NCI-H2227 (cell line): Measurements from ENCODE around the gene GAA.

Experiments
- DNase-seq: peaks from one replicate; lab custom pipeline; 2025; ENCODE audit not compliant: unreplicated experiment; lab: John Stamatoyannopoulos, UW

The GAA gene

DNA sequence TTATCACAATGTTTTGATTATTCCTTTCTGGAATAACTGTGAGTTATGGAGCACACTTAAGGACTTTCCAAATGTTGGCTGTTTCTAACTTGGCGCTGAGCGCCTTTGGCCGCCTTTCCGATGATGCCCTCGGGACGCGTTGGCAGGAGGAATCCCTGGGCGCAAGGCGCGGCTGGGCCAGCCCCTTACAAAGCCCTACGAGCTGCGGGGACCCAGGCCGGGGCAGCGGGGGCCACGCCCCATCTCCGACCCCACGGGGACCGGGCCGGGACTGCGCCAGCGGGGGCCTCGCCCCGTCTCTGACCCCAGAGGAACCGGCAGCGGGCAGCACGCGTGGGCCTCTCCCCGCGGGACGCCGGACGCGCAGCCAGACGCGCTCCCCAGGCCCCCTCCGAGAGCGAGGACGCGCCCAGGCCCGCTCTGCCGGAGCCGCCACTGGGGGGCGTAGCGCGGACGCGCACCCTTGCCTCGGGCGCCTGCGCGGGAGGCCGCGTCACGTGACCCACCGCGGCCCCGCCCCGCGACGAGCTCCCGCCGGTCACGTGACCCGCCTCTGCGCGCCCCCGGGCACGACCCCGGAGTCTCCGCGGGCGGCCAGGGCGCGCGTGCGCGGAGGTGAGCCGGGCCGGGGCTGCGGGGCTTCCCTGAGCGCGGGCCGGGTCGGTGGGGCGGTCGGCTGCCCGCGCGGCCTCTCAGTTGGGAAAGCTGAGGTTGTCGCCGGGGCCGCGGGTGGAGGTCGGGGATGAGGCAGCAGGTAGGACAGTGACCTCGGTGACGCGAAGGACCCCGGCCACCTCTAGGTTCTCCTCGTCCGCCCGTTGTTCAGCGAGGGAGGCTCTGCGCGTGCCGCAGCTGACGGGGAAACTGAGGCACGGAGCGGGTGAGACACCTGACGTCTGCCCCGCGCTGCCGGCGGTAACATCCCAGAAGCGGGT is at the start of gene GAA:
Gene GAA (plus strand): TSS at position 571 of the 935 bp plus-strand sequence. CDS start 3,006 bp downstream, outside the sequence.
- peak; percentile 97 for DNase-seq

DNA sequence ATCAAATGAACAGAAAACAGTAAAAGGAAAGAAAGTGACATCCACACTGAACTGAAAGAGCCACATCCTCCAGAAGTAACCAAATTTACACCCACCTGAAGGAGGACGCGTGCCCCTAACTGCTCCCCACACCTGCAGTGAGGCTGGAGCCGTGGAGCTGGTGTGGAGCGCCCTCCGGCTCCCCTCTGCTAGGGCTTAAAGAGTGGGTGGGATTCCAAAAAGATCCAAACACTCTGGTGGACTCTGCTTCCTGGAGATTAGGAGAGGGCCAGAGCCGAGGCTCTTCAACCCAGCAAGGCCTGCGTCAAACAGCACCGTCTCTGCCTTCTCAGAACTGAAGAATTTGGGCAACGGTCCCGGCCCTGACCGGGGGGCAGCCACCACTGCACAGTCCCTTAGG is 49.7 kb upstream of the GAA start:
- DNase-seq, result no peak

DNA sequence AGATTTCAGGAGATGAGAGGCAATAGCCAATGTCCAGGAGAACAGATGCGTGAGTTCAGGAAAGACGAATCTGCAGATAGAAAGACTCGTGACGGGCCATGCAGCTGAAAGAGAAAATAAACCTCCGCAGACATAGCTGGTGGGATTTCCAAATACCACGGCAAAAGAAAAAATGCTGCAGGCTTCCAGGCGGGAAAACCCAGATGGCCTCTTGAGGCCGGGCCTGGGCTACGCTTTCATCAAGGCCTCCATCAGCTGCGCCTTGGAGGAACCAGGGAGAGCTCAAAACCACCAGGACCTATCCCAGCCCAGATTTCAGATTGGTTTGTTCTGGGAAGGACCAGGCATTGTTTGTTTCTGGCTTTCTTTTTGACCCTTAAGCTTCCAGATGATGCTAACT is 48.3 kb upstream of the GAA start:
- no peak for DNase-seq

DNA sequence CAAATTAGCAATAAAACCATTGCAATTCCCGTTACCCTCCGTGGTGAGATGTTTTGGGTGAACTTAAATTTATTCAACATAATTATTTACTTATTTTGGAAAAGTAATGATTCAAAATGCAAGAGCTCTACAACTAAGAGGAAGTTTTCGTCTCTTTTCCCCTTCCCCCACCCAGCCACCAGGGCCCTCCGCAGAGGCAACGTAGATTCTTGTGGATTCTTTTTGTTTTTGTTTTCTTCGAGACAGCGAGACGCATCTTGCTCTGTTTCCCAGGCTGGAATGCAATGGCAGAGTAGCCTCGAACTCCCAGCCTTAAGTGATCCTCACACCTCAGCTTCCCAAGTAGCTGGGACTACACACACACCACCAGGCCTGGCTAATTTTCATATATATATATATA is 45.8 kb upstream of the GAA start:
- DNase-seq, result no peak

DNA sequence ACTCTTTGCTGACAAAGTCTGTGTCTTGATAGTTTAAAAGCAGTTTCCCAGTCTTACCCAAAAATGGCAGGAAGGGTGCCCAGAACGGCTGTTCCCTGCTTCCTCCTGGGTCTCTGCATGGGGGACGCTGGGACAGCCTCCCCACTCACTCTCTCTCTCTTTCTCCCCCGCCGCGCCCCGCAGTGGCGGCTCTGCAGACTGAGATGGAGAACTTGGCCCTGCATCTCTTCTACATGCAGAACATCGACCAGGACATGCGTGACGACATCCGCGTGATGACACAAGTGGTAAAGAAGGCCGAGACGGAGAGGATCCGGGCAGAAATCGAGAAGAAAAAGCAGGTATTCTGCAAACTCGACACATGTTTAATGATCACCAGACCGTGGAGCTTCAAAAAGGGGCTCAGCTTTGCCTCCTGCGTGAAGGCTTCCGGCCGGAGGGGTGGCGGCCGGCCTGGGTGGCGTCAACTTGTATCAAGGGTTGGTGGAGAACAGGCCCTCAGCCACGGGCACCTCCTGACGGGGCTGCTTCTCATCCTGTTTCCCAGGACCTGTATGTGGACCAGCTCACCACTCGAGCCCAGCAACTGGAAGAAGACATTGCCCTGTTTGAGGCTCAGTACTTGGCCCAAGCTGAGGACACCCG is 42.9 kb upstream of the GAA start:
- no peak for DNase-seq

DNA sequence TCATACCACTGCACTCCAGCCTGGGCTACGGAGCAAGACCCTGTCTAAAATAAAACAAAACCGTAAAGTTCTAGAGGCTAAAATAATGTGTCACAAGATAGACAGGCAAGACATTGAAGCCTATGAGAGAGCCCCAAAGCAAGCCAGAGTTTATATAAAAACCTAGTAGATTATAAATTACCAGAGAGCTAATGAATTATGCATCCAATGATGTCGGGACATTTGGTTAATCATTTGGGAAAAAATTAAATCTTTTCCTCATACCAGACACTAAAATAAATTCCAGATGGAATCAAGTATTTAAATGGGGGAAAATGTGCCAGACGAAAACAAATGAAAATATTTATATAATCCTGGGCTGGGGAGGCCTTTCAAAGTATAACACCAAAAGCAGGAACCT is 40.7 kb upstream of the GAA start:
- DNase-seq, result no peak

DNA sequence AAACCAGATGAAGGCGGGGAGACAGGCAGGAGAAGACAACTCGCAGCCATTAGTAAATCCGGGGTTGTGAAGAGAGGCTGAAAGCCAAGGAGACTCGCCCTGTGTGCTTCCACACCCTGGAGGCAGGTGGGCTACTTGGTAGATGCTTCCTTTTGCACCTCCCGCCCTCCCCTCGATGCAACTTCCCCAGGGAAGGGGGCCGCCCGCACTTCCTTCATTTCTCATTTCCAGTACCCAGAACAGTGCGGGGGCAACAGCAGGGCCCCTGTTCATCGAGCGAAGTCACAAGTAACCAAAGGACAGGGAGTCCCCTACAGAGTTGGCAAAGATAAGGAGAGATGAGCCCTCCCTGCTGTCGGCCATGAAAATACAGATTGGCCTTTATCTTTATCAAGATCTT is 40.0 kb upstream of the GAA start:
- no peak for DNase-seq

DNA sequence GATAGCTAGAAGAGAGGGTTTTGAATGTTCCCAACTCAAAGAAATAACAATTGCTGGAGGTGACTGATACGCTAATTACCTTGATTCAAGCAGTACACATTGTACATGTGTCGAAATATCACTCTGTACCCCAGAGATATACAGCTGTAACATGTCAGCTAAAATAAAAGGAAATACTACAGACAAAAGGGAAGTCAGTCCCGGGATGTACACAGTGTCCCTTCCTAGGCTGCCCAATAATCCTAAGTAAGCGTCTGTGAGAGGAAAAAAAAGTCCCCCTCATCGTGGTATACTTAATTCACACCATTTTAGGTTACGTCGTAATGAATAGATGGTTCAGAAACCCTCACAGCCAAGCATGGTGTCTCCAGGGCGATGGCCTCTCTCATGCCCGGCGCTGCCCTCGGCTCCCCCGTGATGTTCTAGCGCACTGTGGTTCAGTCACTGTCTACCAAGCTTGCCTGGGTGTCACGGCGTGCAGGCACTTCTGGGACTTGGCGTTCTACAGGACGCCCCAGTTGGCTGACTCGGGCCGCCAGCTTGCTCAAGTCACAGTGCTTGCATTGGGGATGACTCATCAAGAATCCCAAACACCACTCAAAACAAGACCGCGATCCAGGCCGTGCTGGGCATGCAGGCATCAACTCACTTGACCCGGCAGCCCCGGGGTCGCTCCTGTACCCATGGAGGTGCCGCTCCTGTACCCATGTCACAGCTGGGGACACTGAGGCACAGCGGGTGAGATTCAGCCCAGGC is 37.4 kb upstream of the GAA start:
- DNase-seq, result no peak

DNA sequence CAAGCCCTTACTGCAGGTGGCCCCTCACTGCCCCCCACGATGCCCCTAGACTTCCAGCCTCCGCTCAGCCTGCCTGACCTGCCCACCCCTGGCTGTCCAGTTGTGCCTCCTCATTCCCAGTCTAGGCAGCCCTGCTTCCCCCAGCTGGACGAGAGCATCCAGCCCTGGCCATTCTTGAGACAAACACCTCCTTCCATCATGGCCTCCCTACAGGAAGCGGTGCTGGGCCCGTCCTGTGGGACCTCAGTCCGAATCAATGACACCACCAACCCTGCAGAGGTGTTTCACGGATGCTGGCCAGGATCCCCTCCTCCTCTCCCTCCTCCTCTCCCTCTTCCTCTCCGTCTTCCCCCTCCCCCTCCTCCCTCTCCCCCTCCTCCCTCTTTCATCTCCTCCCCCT is 36.7 kb upstream of the GAA start:
- DNase-seq, result no peak

DNA sequence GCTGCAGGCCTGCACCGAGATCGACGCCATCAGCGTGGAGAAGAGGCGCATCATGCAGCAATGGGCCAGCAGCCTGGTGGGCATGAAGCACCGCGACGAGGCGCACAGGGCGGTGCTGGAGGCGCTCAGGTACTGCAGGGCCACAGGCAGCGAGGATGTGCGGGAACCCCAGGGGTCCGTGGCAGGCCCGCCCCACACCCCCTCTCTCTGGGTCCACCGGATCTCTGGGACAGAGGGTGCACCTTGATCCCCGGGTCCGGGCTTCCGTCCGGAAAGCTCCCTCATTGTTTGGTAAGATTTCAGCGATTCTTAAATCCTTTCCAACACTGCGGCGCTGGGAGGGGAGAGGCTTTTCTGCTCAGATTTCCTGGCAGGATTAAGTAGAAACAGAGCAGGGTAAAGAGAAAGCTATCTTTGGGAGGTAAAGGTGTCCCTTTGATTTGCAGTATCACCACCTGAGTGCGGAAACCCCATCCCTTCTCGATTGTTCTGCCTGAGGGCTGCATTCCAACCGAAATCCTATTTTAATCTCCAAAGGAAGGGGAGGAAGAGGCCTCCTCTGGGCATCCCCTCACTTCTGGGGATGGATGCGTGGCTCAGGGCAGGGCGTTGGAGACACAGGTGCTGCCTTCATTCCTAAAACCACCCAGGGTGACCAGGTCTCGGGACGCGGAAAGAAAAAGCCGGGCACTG is 35.8 kb upstream of the GAA start:
- no peak for DNase-seq

DNA sequence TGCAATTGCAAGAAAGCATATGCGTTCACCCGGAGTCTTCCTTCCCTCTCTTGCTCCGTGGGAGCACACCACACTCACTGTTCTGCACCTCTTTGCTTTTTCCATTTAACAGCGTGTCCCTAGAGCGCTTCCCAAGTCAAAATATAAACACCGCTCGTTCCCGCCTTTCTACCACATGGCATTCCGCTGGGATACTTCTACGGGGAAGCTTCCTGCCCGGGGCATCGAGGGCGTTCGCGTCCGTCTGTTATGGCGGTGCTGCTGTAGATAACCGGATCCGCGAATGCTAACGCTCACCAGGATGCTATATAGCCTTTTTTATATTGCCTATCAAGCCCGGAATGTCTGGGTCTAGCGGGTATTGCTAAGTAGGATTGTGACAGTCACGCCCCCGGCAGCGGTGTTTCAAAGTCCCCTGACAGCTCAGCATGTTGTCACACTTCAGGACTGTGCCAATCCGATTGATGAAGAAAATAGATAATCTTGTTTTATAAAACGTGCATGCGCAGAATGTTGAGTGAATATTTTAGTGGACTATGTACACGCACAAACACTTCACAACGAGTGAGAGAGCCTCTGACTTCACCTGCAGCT is 33.9 kb upstream of the GAA start:
- DNase-seq, result no peak

DNA sequence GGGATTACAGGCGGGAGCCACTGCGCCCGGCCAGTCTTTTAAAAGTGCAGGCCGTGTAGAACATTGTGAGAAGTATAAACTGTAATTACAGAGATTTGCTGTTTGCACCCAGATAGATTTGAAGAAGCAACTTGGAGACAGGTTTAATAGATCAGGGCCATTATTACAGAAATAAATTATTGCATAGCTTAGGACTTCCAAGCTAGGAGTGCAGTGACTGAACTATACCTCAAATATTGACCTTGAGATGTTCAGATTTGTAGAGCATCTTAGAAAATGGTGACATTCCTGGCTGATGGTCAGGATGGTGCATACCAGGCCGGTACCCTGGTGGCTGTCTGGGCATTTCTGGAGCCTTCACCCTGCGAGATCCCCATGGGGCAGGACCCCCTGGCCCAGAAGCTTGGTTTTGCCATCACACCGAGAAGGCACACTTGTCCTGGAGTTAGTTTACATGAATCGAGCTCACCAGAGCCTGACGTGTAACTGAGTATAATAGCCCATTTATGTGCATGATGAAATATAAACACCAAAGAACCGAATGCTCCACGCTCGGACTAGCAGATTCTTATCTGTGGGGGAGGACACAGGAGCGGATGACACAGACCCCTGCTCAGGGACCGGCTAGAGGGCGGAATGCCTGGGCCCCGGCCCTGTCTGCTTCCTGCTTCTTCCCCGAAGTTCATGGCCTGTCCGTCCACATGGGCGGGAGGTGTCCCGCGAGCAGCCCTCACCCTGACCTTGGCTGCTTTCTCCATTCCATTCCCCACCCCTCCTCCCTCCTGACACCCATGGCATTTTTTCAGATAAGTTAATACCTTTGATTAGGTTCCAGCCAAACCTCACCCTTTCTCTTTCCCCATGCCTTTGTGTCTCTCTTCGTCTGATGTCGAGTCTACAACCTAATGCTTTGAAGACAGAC is 32.8 kb upstream of the GAA start:
- DNase-seq, result no peak

DNA sequence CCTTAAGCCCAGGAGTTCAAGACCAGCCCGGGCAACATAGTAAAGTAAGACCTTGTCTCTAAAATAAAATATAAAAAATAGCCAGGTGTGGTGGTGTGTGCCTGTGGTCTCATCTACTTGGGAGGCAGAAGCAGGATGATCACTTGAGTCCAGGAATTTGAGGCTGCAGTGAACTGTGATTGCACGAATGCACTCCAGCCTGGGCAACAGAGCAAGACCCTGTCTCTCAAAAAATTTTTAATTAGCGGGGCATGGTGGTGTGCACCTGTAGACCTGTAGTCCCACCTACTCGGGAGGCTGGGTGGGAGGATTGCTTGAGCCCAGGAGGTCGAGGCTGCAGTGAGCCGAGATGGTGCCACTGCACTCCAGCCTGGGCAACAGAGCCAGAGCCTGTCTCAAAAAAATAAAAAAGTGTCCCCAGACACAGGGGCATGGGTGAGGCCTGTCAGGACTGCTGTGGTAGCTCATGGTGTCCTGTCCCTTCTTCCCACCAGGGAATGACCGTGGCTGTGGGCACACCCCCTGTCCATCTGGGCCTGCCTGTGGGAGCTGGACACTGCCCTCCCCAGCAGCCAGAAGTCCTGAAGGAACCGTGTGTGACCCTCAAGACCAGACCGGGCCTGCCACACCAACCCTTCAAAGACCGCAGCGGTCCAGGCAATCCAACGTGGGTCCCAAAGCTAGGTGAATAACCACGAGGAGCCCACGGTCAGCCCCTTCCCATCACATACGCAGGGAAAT is 30.8 kb upstream of the GAA start:
- no peak for DNase-seq

DNA sequence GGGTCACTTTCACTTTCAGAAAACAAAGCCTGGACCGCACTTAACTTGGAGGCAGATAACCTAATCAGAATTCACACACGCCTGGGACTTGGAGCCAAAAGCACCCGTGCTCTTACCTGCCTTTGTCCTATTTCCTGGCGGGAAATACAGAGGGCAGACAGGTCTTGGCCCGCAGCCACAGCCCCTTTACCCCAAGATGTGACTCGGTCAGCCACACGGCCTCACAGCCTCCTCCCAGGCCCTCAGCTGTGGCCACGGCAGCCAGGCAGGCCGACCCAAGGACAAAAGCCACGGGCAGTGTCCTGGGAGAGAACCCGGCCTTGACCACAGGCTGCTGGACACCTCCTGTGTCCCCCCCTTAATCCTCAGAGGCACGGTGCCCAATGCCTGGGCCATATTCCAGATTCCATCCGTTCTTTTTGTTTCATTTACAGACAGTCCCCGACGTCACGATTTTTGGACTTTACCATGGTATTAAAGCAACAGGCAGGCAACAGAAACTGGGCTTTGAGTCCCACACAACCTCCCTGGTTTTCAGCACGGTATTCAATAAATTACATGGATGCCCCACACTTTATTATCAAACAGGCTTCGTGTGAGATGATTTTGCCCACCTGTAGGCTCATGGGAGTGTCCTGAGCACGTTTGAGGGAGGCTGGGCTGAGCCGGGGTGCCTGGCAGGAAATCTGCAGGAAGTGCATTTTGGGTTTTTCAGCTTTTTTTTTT is 30.1 kb upstream of the GAA start:
- DNase-seq, result no peak

DNA sequence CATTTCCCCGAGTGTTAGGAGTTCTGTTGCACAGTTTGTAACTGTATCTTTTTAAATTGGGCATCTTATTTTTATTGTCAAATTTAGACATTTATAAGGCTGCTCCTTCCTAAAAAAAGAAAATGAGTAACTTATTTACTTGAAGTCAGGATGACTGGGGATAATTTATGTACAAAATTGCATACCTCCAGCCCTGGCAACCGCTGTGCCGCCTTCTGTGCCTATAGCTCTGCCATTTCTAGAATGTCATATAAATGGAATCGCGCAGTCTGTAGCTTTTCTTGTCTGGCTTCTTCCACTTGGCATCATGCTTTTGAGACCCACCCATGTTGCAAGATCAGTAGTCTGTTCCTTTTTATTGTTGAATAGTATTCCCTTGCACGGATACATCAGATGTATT is 29.0 kb upstream of the GAA start:
- DNase-seq, result no peak

DNA sequence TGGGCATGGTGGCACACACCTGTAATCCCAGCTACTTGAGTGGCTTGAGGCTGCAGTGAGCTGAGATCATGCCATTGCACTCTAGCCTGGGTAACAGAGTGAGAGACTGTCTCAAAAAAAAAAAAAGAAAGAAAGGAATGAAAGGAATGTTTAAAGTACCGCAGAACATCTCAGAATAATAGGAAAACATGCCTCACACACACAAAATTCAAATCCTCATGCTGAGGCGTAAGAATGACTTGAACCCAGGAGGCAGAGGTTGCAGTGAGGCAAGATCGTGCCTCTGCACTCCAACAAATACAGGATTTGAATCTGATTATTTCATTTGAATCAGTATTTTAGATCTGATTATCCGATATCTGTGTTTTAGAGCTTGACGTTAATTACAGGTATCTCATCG is 21.3 kb upstream of the GAA start:
- no peak for DNase-seq

DNA sequence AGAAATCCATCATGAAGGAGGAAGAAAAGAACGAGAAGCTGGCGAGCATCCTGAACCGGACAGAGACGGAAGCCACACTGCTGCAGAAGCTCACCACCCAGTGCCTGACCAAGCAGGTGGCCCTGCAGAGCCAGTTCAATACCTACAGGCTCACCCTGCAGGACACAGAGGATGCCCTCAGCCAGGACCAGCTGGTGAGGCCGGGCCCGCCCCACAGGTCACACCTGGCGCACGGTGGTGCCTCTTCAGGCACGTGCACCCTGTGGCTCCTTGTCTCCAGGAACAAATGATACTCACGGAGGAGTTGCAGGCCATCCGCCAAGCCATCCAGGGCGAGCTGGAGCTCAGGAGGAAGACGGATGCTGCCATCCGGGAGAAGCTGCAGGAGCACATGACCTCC is 19.8 kb upstream of the GAA start:
- no peak for DNase-seq

DNA sequence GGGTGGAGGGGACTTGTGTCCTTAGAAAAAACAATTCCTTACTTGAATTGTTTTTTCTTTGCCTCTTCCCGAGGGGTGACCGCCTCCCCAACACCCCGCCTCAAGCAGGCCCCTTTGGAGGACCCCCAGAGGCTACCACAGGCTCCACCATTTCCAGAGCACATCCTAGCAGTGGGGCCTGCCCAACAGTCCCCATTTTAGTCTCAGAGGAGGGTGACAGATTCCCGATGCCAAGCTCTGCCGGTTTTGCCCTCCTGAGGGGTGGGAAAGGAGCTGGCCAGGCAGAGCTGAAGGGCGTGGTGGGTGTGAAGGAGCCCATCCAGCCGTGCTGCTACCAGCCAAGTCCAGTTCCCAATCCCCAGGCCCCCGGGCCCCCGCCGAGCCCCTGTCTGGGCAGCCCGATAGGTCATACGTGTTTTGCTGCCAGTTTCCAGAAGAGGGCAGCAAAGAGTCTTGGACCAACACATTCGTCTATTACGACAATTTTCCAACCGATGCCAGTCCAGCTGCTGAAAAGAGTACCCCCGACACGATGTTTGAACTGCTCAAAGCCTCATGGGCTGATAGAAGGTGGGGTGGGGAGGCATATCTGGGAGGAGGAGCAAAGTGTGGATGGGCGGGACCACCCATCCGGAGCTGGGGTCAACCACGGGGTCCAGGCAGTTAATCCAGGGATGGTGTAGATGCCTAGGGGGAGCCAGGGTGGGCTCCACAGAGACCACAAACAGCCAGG is 18.8 kb upstream of the GAA start:
- DNase-seq, result peak; percentile 81
